ENCODE measurements around the gene SLC39A7. TPM values are rescaled to one million over a fixed set of nuclear protein-coding genes. Genes with fewer than 3 reads are reported as not detected.

The SLC39A7 gene
- total and polyA plus RNA-seq, 2 experiments from 2014 or later = 26.9 to 126 TPM

GRCh38 chr6:33249732-33250630, 49.3 kb downstream of the SLC39A7 start:
- peak overlapping the region; percentile 94 for H3K9ac ChIP-seq
- H3K9me2 ChIP-seq (ENCODE audit: insufficient read depth) = no peaks in the 10 kb centered on the region
- peak; percentile 95 for DNase-seq
- in situ Hi-C loops (cut with MboI) = loop anchor here (10.0 kb wide), 1 partner anchor 235 kb away; no protein-coding TSS in a partner anchor
- H3K36me3 ChIP-seq (ENCODE audit: low read depth) = no peaks in the 10 kb centered on the region
- H3F3A ChIP-seq (ENCODE audit: insufficient read depth) = peaks cover 36% of the 10 kb centered on the region
- H3K79me2 ChIP-seq (ENCODE audit: insufficient read depth) = peaks cover 14% of the 10 kb centered on the region
- peak overlapping the region; percentile 78 for H3K4me3 ChIP-seq
- H2AFZ ChIP-seq = peak overlapping the region; percentile 61
- no peaks in the 10 kb centered on the region for H4K20me1 ChIP-seq (ENCODE audit: insufficient read depth)
- peak overlapping the region; percentile 98 for H3K27ac ChIP-seq
- peaks cover 45% of the 10 kb centered on the region for H3K4me1 ChIP-seq (ENCODE audit: insufficient read depth)
- H3K9me3 ChIP-seq (ENCODE audit: low read depth) = no peaks in the 10 kb centered on the region
- no peak for TF ChIP-seq EZH2 (IDR thresholded peaks at IDR 0.05; ENCODE audit: insufficient read depth, poor library complexity, severe bottlenecking)
- TF ChIP-seq EZH2phosphoT487 (IDR thresholded peaks at IDR 0.05; ENCODE audit: insufficient read depth, low read depth) = no peak
- WGBS, 2 experiments (ENCODE audit: low coverage in 1 of 2, low lambda C conversion rate in 2 of 2, missing lambda C conversion rate in 2 of 2) = 1 to 2% methylated on average over 15 of the region's 15 CpGs
- no peaks in the 10 kb centered on the region for H3K27me3 ChIP-seq (replicated peaks; ENCODE audit: insufficient read depth)
- H3K4me2 ChIP-seq (ENCODE audit: unreplicated experiment) = peak overlapping the region; percentile 88

- Histone ChIP-seq H3K4me1 (ENCODE audit: insufficient read depth) (peaks cover 45% of the 10 kb centered on the region), H3K27me3 (replicated peaks; ENCODE audit: insufficient read depth) (no peaks in the 10 kb centered on the region), H3K27ac (peak overlapping the region; percentile 98), H3K9ac (peak overlapping the region; percentile 35; the same call in 1 of the 2 replicates), H3F3A (ENCODE audit: insufficient read depth) (peaks cover 36% of the 10 kb centered on the region), H3K9me3 (ENCODE audit: low read depth) (no peaks in the 10 kb centered on the region), H3K36me3 (ENCODE audit: low read depth) (no peaks in the 10 kb centered on the region), H2AFZ (no peak overlapping the region), H3K4me2 (ENCODE audit: unreplicated experiment) (peak overlapping the region; percentile 88), H3K4me3 (peak overlapping the region; percentile 22; the same call in 1 of the 2 replicates), H3K9me2 (ENCODE audit: insufficient read depth) (no peaks in the 10 kb centered on the region), H4K20me1 (ENCODE audit: insufficient read depth) (no peaks in the 10 kb centered on the region), H3K79me2 (ENCODE audit: insufficient read depth) (peaks cover 14% of the 10 kb centered on the region)
- TF ChIP-seq EZH2 (IDR thresholded peaks at IDR 0.05; ENCODE audit: insufficient read depth, poor library complexity, severe bottlenecking) = no peak
- no peak for TF ChIP-seq EZH2phosphoT487 (IDR thresholded peaks at IDR 0.05; ENCODE audit: insufficient read depth, low read depth)
- 97 to 98% methylated on average over 13 of the region's 13 CpGs for WGBS, 2 experiments (ENCODE audit: low coverage in 1 of 2, low lambda C conversion rate in 2 of 2, missing lambda C conversion rate in 2 of 2)
- in situ Hi-C loops (cut with MboI) = no loop called here
- no peak for DNase-seq
Observed at GRCh38 chr6:33250731-33251130, 50.1 kb downstream of the SLC39A7 start.

GRCh38 chr6:33251395-33252012, 50.8 kb downstream of the SLC39A7 start:
- peaks cover 45% of the 10 kb centered on the region for H3K4me1 ChIP-seq (ENCODE audit: insufficient read depth)
- H3K79me2 ChIP-seq (ENCODE audit: insufficient read depth) = peaks cover 14% of the 10 kb centered on the region
- H3K4me2 ChIP-seq (ENCODE audit: unreplicated experiment) = no peak overlapping the region
- H3F3A ChIP-seq (ENCODE audit: insufficient read depth) = peaks cover 36% of the 10 kb centered on the region
- no peak for TF ChIP-seq EZH2 (IDR thresholded peaks at IDR 0.05; ENCODE audit: insufficient read depth, poor library complexity, severe bottlenecking)
- no peak for TF ChIP-seq EZH2phosphoT487 (IDR thresholded peaks at IDR 0.05; ENCODE audit: insufficient read depth, low read depth)
- H3K9me3 ChIP-seq (ENCODE audit: low read depth) = no peaks in the 10 kb centered on the region
- H3K27ac ChIP-seq = peak overlapping the region; percentile 98
- no peaks in the 10 kb centered on the region for H3K9me2 ChIP-seq (ENCODE audit: insufficient read depth)
- WGBS, 2 experiments (ENCODE audit: low coverage in 1 of 2, low lambda C conversion rate in 2 of 2, missing lambda C conversion rate in 2 of 2) = 55 to 64% methylated on average over 6 of the region's 6 CpGs
- H3K9ac ChIP-seq = no peak overlapping the region
- H4K20me1 ChIP-seq (ENCODE audit: insufficient read depth) = no peaks in the 10 kb centered on the region
- H2AFZ ChIP-seq = no peak overlapping the region
- H3K36me3 ChIP-seq (ENCODE audit: low read depth) = no peaks in the 10 kb centered on the region
- in situ Hi-C loops (cut with MboI) = no loop called here
- no peak overlapping the region for H3K4me3 ChIP-seq
- peak; percentile 58 for DNase-seq
- H3K27me3 ChIP-seq (replicated peaks; ENCODE audit: insufficient read depth) = no peaks in the 10 kb centered on the region

GRCh38 chr6:33252759-33253158, 52.1 kb downstream of the SLC39A7 start:
- H4K20me1 ChIP-seq (ENCODE audit: insufficient read depth) = no peaks in the 10 kb centered on the region
- peak overlapping the region; percentile 31 for H3K4me2 ChIP-seq (ENCODE audit: unreplicated experiment)
- H3F3A ChIP-seq (ENCODE audit: insufficient read depth) = peaks cover 36% of the 10 kb centered on the region
- H3K9me2 ChIP-seq (ENCODE audit: insufficient read depth) = no peaks in the 10 kb centered on the region
- H3K79me2 ChIP-seq (ENCODE audit: insufficient read depth) = peaks cover 14% of the 10 kb centered on the region
- peak overlapping the region; percentile 64 for H3K27ac ChIP-seq
- H3K4me3 ChIP-seq = no peak overlapping the region
- H3K36me3 ChIP-seq (ENCODE audit: low read depth) = no peaks in the 10 kb centered on the region
- peak; percentile 73 for DNase-seq
- TF ChIP-seq EZH2 (IDR thresholded peaks at IDR 0.05; ENCODE audit: insufficient read depth, poor library complexity, severe bottlenecking) = no peak
- TF ChIP-seq EZH2phosphoT487 (IDR thresholded peaks at IDR 0.05; ENCODE audit: insufficient read depth, low read depth) = no peak
- in situ Hi-C loops (cut with MboI) = no loop called here
- no peak overlapping the region for H3K9ac ChIP-seq
- H3K9me3 ChIP-seq (ENCODE audit: low read depth) = no peaks in the 10 kb centered on the region
- peaks cover 45% of the 10 kb centered on the region for H3K4me1 ChIP-seq (ENCODE audit: insufficient read depth)
- no peak overlapping the region for H2AFZ ChIP-seq
- H3K27me3 ChIP-seq (replicated peaks; ENCODE audit: insufficient read depth) = no peaks in the 10 kb centered on the region

MicroRNAs encoded within 50 kb of the gene (microRNA counts, 767-probe panel; counts per million panel counts)
- microRNA hsa-miR-219-1-3p (447 counts per million, percentile 86 among the panel's probes with 10 or more counts), microRNA hsa-miR-219-5p (447 counts per million, percentile 86 among the panel's probes with 10 or more counts)

Small RNAs within 50 kb of the gene (microRNA-seq; reads per million reads assigned to microRNA genes)
- 3.1 reads per million for gene MIR219A1 (ENCODE audit: borderline number of aligned reads)

Small RNAs within 50 kb of the gene (small RNA-seq; reads per million reads assigned to genes)
- gene MIR219A1 (ENCODE audit: low read depth, low replicate concordance) = not detected
- 0.43 reads per million for gene RNY4P10 (ENCODE audit: low read depth, low replicate concordance)

Other genes with a start within 250 kb of the SLC39A7 start
- 1.1 and 6.3 TPM in 2 replicates for gene HLA-DMA, start 247.8 kb upstream of the SLC39A7 start, total RNA-seq (2014; rRNA removed; shearing (Covaris generic))
- 5.6 and 6.2 TPM in 2 replicates for gene HLA-DMA, start 247.8 kb upstream of the SLC39A7 start, polyA plus RNA-seq (2016; fragmentation: Nextera tagmentation; extraction: Ambion mirVana)
- 85.4 and 95.7 TPM in 2 replicates for gene BRD2, start 232.3 kb upstream of the SLC39A7 start, total RNA-seq (2014; rRNA removed; shearing (Covaris generic))
- 99.9 and 105 TPM in 2 replicates for gene BRD2, start 232.3 kb upstream of the SLC39A7 start, polyA plus RNA-seq (2016; fragmentation: Nextera tagmentation; extraction: Ambion mirVana)
- not detected in 2 replicates for gene HLA-DOA, start 191.3 kb upstream of the SLC39A7 start, total RNA-seq (2014; rRNA removed; shearing (Covaris generic))
- 0.18 TPM in 1 of 2 replicates, not detected in the other for gene HLA-DOA, start 191.3 kb upstream of the SLC39A7 start, polyA plus RNA-seq (2016; fragmentation: Nextera tagmentation; extraction: Ambion mirVana)
- gene HLA-DPA1, start 127.2 kb upstream of the SLC39A7 start, total RNA-seq (2014; rRNA removed; shearing (Covaris generic)) = 0.89 and 2.5 TPM in 2 replicates
- 4.2 and 4.9 TPM in 2 replicates for gene HLA-DPA1, start 127.2 kb upstream of the SLC39A7 start, polyA plus RNA-seq (2016; fragmentation: Nextera tagmentation; extraction: Ambion mirVana)
- 12.5 and 14.9 TPM in 2 replicates for gene HLA-DPB1, start 124.9 kb upstream of the SLC39A7 start, total RNA-seq (2014; rRNA removed; shearing (Covaris generic))
- gene HLA-DPB1, start 124.9 kb upstream of the SLC39A7 start, polyA plus RNA-seq (2016; fragmentation: Nextera tagmentation; extraction: Ambion mirVana) = 17.8 and 18.9 TPM in 2 replicates
- 0.25 and 0.32 TPM in 2 replicates for gene COL11A2, start 8.4 kb upstream of the SLC39A7 start, total RNA-seq (2014; rRNA removed; shearing (Covaris generic))
- gene COL11A2, start 8.4 kb upstream of the SLC39A7 start, polyA plus RNA-seq (2016; fragmentation: Nextera tagmentation; extraction: Ambion mirVana) = 0.05 and 0.31 TPM in 2 replicates
- gene RXRB, start 202 bp upstream of the SLC39A7 start, total RNA-seq (2014; rRNA removed; shearing (Covaris generic)) = 27.7 and 28.8 TPM in 2 replicates
- gene RXRB, start 202 bp upstream of the SLC39A7 start, polyA plus RNA-seq (2016; fragmentation: Nextera tagmentation; extraction: Ambion mirVana) = 28.1 and 28.9 TPM in 2 replicates
- gene HSD17B8, start 3.8 kb downstream of the SLC39A7 start, total RNA-seq (2014; rRNA removed; shearing (Covaris generic)) = 1.8 and 3.7 TPM in 2 replicates
- gene HSD17B8, start 3.8 kb downstream of the SLC39A7 start, polyA plus RNA-seq (2016; fragmentation: Nextera tagmentation; extraction: Ambion mirVana) = 5.3 and 5.6 TPM in 2 replicates
- gene RING1, start 7.6 kb downstream of the SLC39A7 start, total RNA-seq (2014; rRNA removed; shearing (Covaris generic)) = 35.8 and 37.6 TPM in 2 replicates
- gene RING1, start 7.6 kb downstream of the SLC39A7 start, polyA plus RNA-seq (2016; fragmentation: Nextera tagmentation; extraction: Ambion mirVana) = 11.3 and 12.7 TPM in 2 replicates
- gene VPS52, start 71.0 kb downstream of the SLC39A7 start, total RNA-seq (2014; rRNA removed; shearing (Covaris generic)) = 32.3 and 38.8 TPM in 2 replicates
- 33.9 and 35.3 TPM in 2 replicates for gene VPS52, start 71.0 kb downstream of the SLC39A7 start, polyA plus RNA-seq (2016; fragmentation: Nextera tagmentation; extraction: Ambion mirVana)
- 2,521 and 3,021 TPM in 2 replicates for gene RPS18, start 71.2 kb downstream of the SLC39A7 start, total RNA-seq (2014; rRNA removed; shearing (Covaris generic))
- 1,848 and 1,924 TPM in 2 replicates for gene RPS18, start 71.2 kb downstream of the SLC39A7 start, polyA plus RNA-seq (2016; fragmentation: Nextera tagmentation; extraction: Ambion mirVana)
- gene B3GALT4, start 76.3 kb downstream of the SLC39A7 start, total RNA-seq (2014; rRNA removed; shearing (Covaris generic)) = 2.6 and 2.7 TPM in 2 replicates
- gene B3GALT4, start 76.3 kb downstream of the SLC39A7 start, polyA plus RNA-seq (2016; fragmentation: Nextera tagmentation; extraction: Ambion mirVana) = 2.4 and 2.7 TPM in 2 replicates
- gene WDR46, start 88.4 kb downstream of the SLC39A7 start, total RNA-seq (2014; rRNA removed; shearing (Covaris generic)) = 64.4 and 81.9 TPM in 2 replicates
- gene WDR46, start 88.4 kb downstream of the SLC39A7 start, polyA plus RNA-seq (2016; fragmentation: Nextera tagmentation; extraction: Ambion mirVana) = 79.4 and 90.9 TPM in 2 replicates
- 31.9 and 38.7 TPM in 2 replicates for gene PFDN6, start 88.7 kb downstream of the SLC39A7 start, total RNA-seq (2014; rRNA removed; shearing (Covaris generic))
- 7.9 and 9.1 TPM in 2 replicates for gene PFDN6, start 88.7 kb downstream of the SLC39A7 start, polyA plus RNA-seq (2016; fragmentation: Nextera tagmentation; extraction: Ambion mirVana)
- 18.5 and 21.1 TPM in 2 replicates for gene RGL2, start 98.1 kb downstream of the SLC39A7 start, total RNA-seq (2014; rRNA removed; shearing (Covaris generic))
- gene RGL2, start 98.1 kb downstream of the SLC39A7 start, polyA plus RNA-seq (2016; fragmentation: Nextera tagmentation; extraction: Ambion mirVana) = 22.4 and 23.3 TPM in 2 replicates
- 62.3 and 68.7 TPM in 2 replicates for gene TAPBP, start 113.2 kb downstream of the SLC39A7 start, total RNA-seq (2014; rRNA removed; shearing (Covaris generic))
- gene TAPBP, start 113.2 kb downstream of the SLC39A7 start, polyA plus RNA-seq (2016; fragmentation: Nextera tagmentation; extraction: Ambion mirVana) = 75.8 and 78.4 TPM in 2 replicates
- gene ZBTB22, start 116.9 kb downstream of the SLC39A7 start, total RNA-seq (2014; rRNA removed; shearing (Covaris generic)) = 15.3 and 18.3 TPM in 2 replicates
- 9.8 and 11.2 TPM in 2 replicates for gene ZBTB22, start 116.9 kb downstream of the SLC39A7 start, polyA plus RNA-seq (2016; fragmentation: Nextera tagmentation; extraction: Ambion mirVana)
- gene DAXX, start 122.1 kb downstream of the SLC39A7 start, total RNA-seq (2014; rRNA removed; shearing (Covaris generic)) = 24.8 and 27.8 TPM in 2 replicates
- 42.2 and 49.3 TPM in 2 replicates for gene DAXX, start 122.1 kb downstream of the SLC39A7 start, polyA plus RNA-seq (2016; fragmentation: Nextera tagmentation; extraction: Ambion mirVana)
- 14.4 and 14.5 TPM in 2 replicates for gene KIFC1, start 191.0 kb downstream of the SLC39A7 start, total RNA-seq (2014; rRNA removed; shearing (Covaris generic))
- 3.9 and 4.0 TPM in 2 replicates for gene KIFC1, start 191.0 kb downstream of the SLC39A7 start, polyA plus RNA-seq (2016; fragmentation: Nextera tagmentation; extraction: Ambion mirVana)
- gene PHF1, start 210.1 kb downstream of the SLC39A7 start, total RNA-seq (2014; rRNA removed; shearing (Covaris generic)) = 39.8 and 44.9 TPM in 2 replicates
- gene PHF1, start 210.1 kb downstream of the SLC39A7 start, polyA plus RNA-seq (2016; fragmentation: Nextera tagmentation; extraction: Ambion mirVana) = 24.5 TPM in 2 replicates
- 197 and 204 TPM in 2 replicates for gene CUTA, start 217.2 kb downstream of the SLC39A7 start, total RNA-seq (2014; rRNA removed; shearing (Covaris generic))
- gene CUTA, start 217.2 kb downstream of the SLC39A7 start, polyA plus RNA-seq (2016; fragmentation: Nextera tagmentation; extraction: Ambion mirVana) = 397 and 404 TPM in 2 replicates
- gene SYNGAP1, start 219.2 kb downstream of the SLC39A7 start, total RNA-seq (2014; rRNA removed; shearing (Covaris generic)) = 2.8 and 3.7 TPM in 2 replicates
- 0.42 and 0.65 TPM in 2 replicates for gene SYNGAP1, start 219.2 kb downstream of the SLC39A7 start, polyA plus RNA-seq (2016; fragmentation: Nextera tagmentation; extraction: Ambion mirVana)